ENCODE results near the gene SECISBP2. TPM values are rescaled to one million over a fixed set of nuclear protein-coding genes. Genes with fewer than 3 reads are reported as not detected.

The SECISBP2 gene
- total and polyA plus RNA-seq, 9 donors, result 31.2 to 87.6 (median 51.1) TPM

DNA sequence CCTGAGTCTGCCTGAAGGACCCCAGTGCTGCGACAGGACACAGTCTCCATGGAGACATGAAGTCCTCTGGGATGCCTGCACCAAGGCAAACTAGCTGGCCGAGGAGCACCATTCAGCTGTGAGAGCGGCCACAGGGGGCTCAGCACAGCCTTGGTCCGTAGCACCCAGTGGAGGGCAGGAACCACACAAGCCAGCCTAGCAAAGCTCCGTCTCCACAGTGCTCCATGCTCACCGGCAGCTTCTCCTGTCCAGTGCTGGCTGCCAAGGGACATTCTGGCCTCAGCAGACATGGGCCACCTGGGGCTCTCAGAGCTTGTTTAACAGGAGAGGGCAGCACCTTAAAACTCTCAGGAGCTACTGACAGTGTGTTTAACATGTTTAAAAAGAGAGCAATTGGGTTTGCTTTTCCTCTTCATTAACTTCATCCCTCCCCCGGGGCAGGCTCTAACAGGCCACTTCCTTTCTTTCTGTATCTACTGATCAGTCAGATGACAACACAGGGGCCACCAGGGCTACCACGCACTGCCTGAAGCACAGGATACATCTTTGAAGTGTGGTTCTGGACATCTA is 57.0 kb downstream of the SECISBP2 start:
- Histone ChIP-seq H3K4me1 (ENCODE audit: insufficient read depth) (no peaks in the 10 kb centered on the region), H3K4me3 (no peak overlapping the region), H3K27ac (no peak overlapping the region), H3K9me3 (no peaks in the 10 kb centered on the region), H3K27me3 (no peaks in the 10 kb centered on the region), H3K36me3 (no peaks in the 10 kb centered on the region)
- TF ChIP-seq EP300 (IDR thresholded peaks at IDR 0.05) (no peak), POLR2A (IDR thresholded peaks at IDR 0.05) (no peak), CTCF (IDR thresholded peaks at IDR 0.05) (no peak)
- no peak for DNase-seq
- intact Hi-C loops (cut with DNase I), result loop anchor here in 1 of 4 donors (10.0 kb wide), 1 partner anchor 50 kb away; no protein-coding TSS in a partner anchor
- 47 to 54% (median 51%) methylated on average over 8 of the region's 8 CpGs for WGBS, 3 donors

- H3K9me3 ChIP-seq, result no peaks in the 10 kb centered on the region
- TF ChIP-seq EP300 (IDR thresholded peaks at IDR 0.05) (no peak), POLR2A (IDR thresholded peaks at IDR 0.05) (no peak), CTCF (IDR thresholded peaks at IDR 0.05) (no peak)
- H3K4me1 ChIP-seq (ENCODE audit: insufficient read depth), result no peaks in the 10 kb centered on the region
- H3K36me3 ChIP-seq, result no peaks in the 10 kb centered on the region
- WGBS, 3 donors, result 89 to 93% (median 91%) methylated on average over 4 of the region's 4 CpGs
- H3K4me3 ChIP-seq, result no peak overlapping the region
- H3K27me3 ChIP-seq, result no peaks in the 10 kb centered on the region
- intact Hi-C loops (cut with DNase I), result loop anchor here in 1 of 4 donors (10.0 kb wide), 1 partner anchor 51 kb away; no protein-coding TSS in a partner anchor
- H3K27ac ChIP-seq, result no peak overlapping the region
- no peak for DNase-seq
Measured at GRCh38 chr9:89376286-89376685, 58.0 kb downstream of the SECISBP2 start.

GRCh38 chr9:89376741-89377351 is 58.5 kb downstream of the SECISBP2 start:
- H3K36me3 ChIP-seq, result no peaks in the 10 kb centered on the region
- 66 to 77% (median 77%) methylated on average over 17 of the region's 17 CpGs for WGBS, 3 donors
- no peaks in the 10 kb centered on the region for H3K27me3 ChIP-seq
- TF ChIP-seq EP300 (IDR thresholded peaks at IDR 0.05), result no peak
- no peak for TF ChIP-seq CTCF (IDR thresholded peaks at IDR 0.05)
- TF ChIP-seq POLR2A (IDR thresholded peaks at IDR 0.05), result no peak
- no peaks in the 10 kb centered on the region for H3K9me3 ChIP-seq
- no peaks in the 10 kb centered on the region for H3K4me1 ChIP-seq (ENCODE audit: insufficient read depth)
- intact Hi-C loops (cut with DNase I), result loop anchor here in 1 of 4 donors (10.0 kb wide), 1 partner anchor 52 kb away; no protein-coding TSS in a partner anchor
- no peak overlapping the region for H3K27ac ChIP-seq
- DNase-seq, result no peak
- H3K4me3 ChIP-seq, result no peak overlapping the region

DNA sequence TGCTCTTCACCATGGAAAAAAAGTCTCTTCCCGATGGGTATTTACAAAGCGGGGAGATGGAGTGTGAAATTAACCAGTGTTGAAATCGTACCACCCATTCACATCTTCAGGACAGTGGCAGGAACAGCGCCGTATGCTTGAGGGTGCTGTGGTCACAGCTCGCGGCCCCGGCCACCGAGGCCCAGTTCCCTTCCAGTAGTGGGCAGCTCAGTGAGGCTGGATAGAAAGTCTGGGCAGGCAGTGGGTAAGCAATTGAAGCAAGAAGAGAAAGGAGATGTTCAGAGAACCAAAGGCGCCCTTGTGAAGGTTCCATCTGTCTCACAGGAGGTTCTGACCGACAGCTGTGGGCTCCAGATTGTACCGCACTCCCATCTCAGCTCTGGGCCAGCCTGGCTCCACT is 59.1 kb downstream of the SECISBP2 start:
- Histone ChIP-seq H3K36me3 (no peaks in the 10 kb centered on the region), H3K27me3 (no peaks in the 10 kb centered on the region), H3K27ac (no peak overlapping the region), H3K4me1 (ENCODE audit: insufficient read depth) (no peaks in the 10 kb centered on the region), H3K4me3 (no peak overlapping the region), H3K9me3 (no peaks in the 10 kb centered on the region)
- intact Hi-C loops (cut with DNase I), result loop anchor here in 1 of 4 donors (10.0 kb wide), 1 partner anchor 53 kb away; no protein-coding TSS in a partner anchor
- TF ChIP-seq POLR2A (IDR thresholded peaks at IDR 0.05), result no peak
- TF ChIP-seq EP300 (IDR thresholded peaks at IDR 0.05), result no peak
- no peak for TF ChIP-seq CTCF (IDR thresholded peaks at IDR 0.05)
- no peak for DNase-seq
- 82 to 88% (median 84%) methylated on average over 12 of the region's 12 CpGs for WGBS, 3 donors

All from ovary (tissue), 9 donors.